SK-N-SH (cell line): ENCODE results near the gene CFAP74.

Experiments used
- CHD2 ChIP-seq: fragments of 150-350 bp; IDR thresholded peaks from 2 replicates; pipeline ENCODE4 v1.6.1; 2018; ENCODE audit warnings: low read length; ENCODE audit not compliant: partially characterized antibody
- EP300 ChIP-seq, 2 experiments: IDR thresholded peaks; 2 replicates each; pipeline versions ENCODE4 v1.4.0 to v1.6.1; 2012; ENCODE audit warnings: borderline replicate concordance in 1 of 2, low read depth in 1 of 2, low read length in 1 of 2
- EZH2phosphoT487 ChIP-seq: fragments of 200-600 bp; sonication (generic); IDR thresholded peaks from 2 replicates; pipeline ENCODE4 v1.6.1; 2017; ENCODE audit warnings: low read depth, mixed run types, mild to moderate bottlenecking, antibody characterized with exemption, moderate library complexity, borderline replicate concordance
- GABPA ChIP-seq: IDR thresholded peaks from 2 replicates; pipeline ENCODE4 v1.4.0; 2012; ENCODE audit warnings: low read depth, mild to moderate bottlenecking
- MXI1 ChIP-seq: IDR thresholded peaks from 2 replicates; pipeline ENCODE4 v1.6.1; 2012; ENCODE audit warnings: mild to moderate bottlenecking, low read depth, low read length, improper control_type of control experiment
- NRF1 ChIP-seq: IDR thresholded peaks from 2 replicates; pipeline ENCODE4 v1.6.1; 2012; ENCODE audit warnings: low read depth, mild to moderate bottlenecking, low read length
- POLR2AphosphoS5 ChIP-seq: IDR thresholded peaks from 2 replicates; pipeline ENCODE4 v1.6.1; 2012; ENCODE audit warnings: low read depth, low read length
- RAD21 ChIP-seq: IDR thresholded peaks from 2 replicates; pipeline ENCODE4 v1.6.1; 2012; ENCODE audit warnings: mild to moderate bottlenecking, low read length
- RCOR1 ChIP-seq: fragments of 150-350 bp; IDR thresholded peaks from 2 replicates; pipeline ENCODE4 v1.6.1; 2017; ENCODE audit warnings: antibody characterized with exemption, low read length
- RFX5 ChIP-seq: IDR thresholded peaks from 2 replicates; pipeline ENCODE4 v1.6.1; 2012; ENCODE audit warnings: mild to moderate bottlenecking, improper control_type of control experiment, low read length
- SIN3A ChIP-seq: IDR thresholded peaks from 2 replicates; pipeline ENCODE4 v1.6.1; 2012; ENCODE audit warnings: low read depth, mild to moderate bottlenecking, low read length, moderate library complexity, borderline replicate concordance
- TAF1 ChIP-seq: IDR thresholded peaks from 2 replicates; pipeline ENCODE4 v1.6.1; 2012; ENCODE audit warnings: low read depth, mild to moderate bottlenecking, low read length, moderate library complexity, borderline replicate concordance
- TF ChIP-seq, protein P1 (sequence below): fragments of 200-600 bp; sonication (generic); IDR thresholded peaks from 2 replicates; pipeline ENCODE4 v1.6.1; 2017; ENCODE audit warnings: antibody characterized with exemption, mild to moderate bottlenecking, moderate library complexity

- TF ChIP-seq RFX5, result no peak
- TF ChIP-seq EP300 (IDR thresholded peaks at IDR 0.05; ENCODE audit: borderline replicate concordance in 1 of 2, low read depth in 1 of 2, low read length in 1 of 2), result peak in 1 of 2 experiments; percentile 56; a peak in 1 of 4 replicates
- TF ChIP-seq SIN3A, result no peak
- TF ChIP-seq RCOR1, result peak; percentile 53; the same call in 1 of the 2 replicates
- TF ChIP-seq, protein P1, sequence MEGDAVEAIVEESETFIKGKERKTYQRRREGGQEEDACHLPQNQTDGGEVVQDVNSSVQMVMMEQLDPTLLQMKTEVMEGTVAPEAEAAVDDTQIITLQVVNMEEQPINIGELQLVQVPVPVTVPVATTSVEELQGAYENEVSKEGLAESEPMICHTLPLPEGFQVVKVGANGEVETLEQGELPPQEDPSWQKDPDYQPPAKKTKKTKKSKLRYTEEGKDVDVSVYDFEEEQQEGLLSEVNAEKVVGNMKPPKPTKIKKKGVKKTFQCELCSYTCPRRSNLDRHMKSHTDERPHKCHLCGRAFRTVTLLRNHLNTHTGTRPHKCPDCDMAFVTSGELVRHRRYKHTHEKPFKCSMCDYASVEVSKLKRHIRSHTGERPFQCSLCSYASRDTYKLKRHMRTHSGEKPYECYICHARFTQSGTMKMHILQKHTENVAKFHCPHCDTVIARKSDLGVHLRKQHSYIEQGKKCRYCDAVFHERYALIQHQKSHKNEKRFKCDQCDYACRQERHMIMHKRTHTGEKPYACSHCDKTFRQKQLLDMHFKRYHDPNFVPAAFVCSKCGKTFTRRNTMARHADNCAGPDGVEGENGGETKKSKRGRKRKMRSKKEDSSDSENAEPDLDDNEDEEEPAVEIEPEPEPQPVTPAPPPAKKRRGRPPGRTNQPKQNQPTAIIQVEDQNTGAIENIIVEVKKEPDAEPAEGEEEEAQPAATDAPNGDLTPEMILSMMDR, result no peak
- no peak for TF ChIP-seq CHD2
- peak; percentile 62; the same call in 1 of the 2 replicates for TF ChIP-seq MXI1
- TF ChIP-seq POLR2AphosphoS5, result no peak
- no peak for TF ChIP-seq EZH2phosphoT487
- TF ChIP-seq RAD21, result no peak
- TF ChIP-seq NRF1, result no peak
- TF ChIP-seq TAF1, result no peak
- no peak for TF ChIP-seq GABPA
Measured at GRCh38 chr1:1883092-1883873, 120.3 kb downstream of the CFAP74 start.
